Measurements from ENCODE around the gene SPTAN1. TPM values are rescaled to one million over a fixed set of nuclear protein-coding genes. Genes with fewer than 3 reads are reported as not detected.
"Not testable (repeated sequence)": the region's sequence is repeated elsewhere in the genome, so short reads cannot be mapped to it uniquely, and the experiment has no call there.

SPTAN1 gene
- total RNA-seq, 2 experiments from 2014 or later, result 313 to 321 TPM

DNA sequence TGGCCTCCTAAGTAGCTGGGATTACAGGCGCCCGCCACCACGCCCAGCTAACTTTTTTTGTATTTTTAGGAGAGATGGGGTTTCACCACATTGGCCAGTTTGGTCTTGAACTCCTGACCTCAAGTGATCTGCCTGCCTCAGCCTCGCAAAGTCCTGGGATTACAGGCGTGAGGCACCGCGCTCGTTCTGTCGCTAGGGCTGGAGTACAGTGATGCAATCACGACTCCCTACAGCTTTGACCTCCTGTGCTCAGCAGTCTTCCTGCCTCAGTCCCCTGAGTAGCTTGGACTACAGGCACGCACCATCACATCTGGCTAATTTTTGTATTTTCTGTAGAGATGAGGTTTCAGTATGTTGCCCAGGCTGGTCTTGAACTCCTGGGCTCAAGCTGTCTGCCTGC lies 34.5 kb downstream of the SPTAN1 start:
- DNase-seq, H3K4me3 Mint-ChIP-seq, H3K9me3 Mint-ChIP-seq, H3K27me3 Mint-ChIP-seq: not testable (repeated sequence)
- CTCF ChIA-PET, result interaction anchor here (1.0 to 1.4 kb wide), 3 partner anchors 115 to 231 kb away, joined by 3 to 4 read pairs (median 3); partner anchors contain the start of genes ENDOG and PKN3
- H3K36me3 Mint-ChIP-seq (ENCODE audit: low read depth), result peaks cover 80% of the 10 kb centered on the region
- POLR2A ChIA-PET, result interaction anchor here (1.0 to 1.8 kb wide), 2 partner anchors 11 to 34 kb away, joined by 6 read pairs; partner anchors contain the start of gene SPTAN1
- H3K4me1 Mint-ChIP-seq, result peaks cover 18% of the 10 kb centered on the region
- peak overlapping the region; percentile 70 for H3K27ac Mint-ChIP-seq

GRCh38 chr9:128587453-128587852 lies 35.1 kb downstream of the SPTAN1 start:
- ChIA-PET CTCF (interaction anchor here (1.0 to 1.4 kb wide), 3 partner anchors 115 to 231 kb away, joined by 3 to 4 read pairs (median 3); partner anchors contain the start of genes ENDOG and PKN3), POLR2A (interaction anchor here (1.0 to 1.8 kb wide), 4 partner anchors 11 to 86 kb away, joined by 4 to 6 read pairs (median 6); partner anchors contain the start of gene SPTAN1)
- peaks cover 18% of the 10 kb centered on the region for H3K4me1 Mint-ChIP-seq
- H3K4me3 Mint-ChIP-seq, result no peak overlapping the region
- peak overlapping the region; percentile 70 for H3K27ac Mint-ChIP-seq
- no peaks in the 10 kb centered on the region for H3K9me3 Mint-ChIP-seq
- DNase-seq, result peak; percentile 65
- peaks cover 79% of the 10 kb centered on the region for H3K36me3 Mint-ChIP-seq (ENCODE audit: low read depth)
- H3K27me3 Mint-ChIP-seq, result no peaks in the 10 kb centered on the region

GRCh38 chr9:128588581-128589233 lies 36.3 kb downstream of the SPTAN1 start:
- Mint-ChIP-seq H3K36me3 (ENCODE audit: low read depth) (peaks cover 79% of the 10 kb centered on the region), H3K4me3 (no peak overlapping the region), H3K27ac (no peak overlapping the region), H3K27me3 (no peaks in the 10 kb centered on the region), H3K4me1 (peaks cover 18% of the 10 kb centered on the region), H3K9me3 (no peaks in the 10 kb centered on the region)
- ChIA-PET CTCF (interaction anchor here (0.7 kb wide), 1 partner anchor 35 kb away, joined by 3 read pairs; no protein-coding TSS in a partner anchor), POLR2A (interaction anchor here (1.2 to 1.3 kb wide), 2 partner anchors 9 to 38 kb away, joined by 4 read pairs; no protein-coding TSS in a partner anchor)
- DNase-seq, result no peak

DNA sequence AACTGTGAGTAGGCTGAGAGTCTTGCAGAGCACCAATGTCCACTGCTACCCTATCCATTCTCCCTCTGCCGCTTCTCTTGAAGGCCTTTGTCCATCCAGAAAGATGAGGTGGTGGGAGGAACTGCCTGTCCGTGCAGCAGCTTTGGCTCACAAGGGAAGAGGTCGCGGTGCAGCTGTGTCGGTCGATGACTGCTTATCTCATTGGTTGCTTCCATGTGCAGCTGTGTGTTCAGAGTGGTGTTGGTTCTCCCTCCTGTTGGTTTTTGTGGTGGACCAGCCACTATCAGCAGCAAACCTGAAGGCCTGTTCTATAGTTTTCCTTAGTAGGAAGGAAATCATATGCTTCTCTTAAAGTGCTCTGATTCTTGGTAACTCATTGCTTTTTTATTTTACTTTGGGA lies 40.7 kb downstream of the SPTAN1 start:
- peaks cover 62% of the 10 kb centered on the region for H3K36me3 Mint-ChIP-seq (ENCODE audit: low read depth)
- H3K27ac Mint-ChIP-seq, result no peak overlapping the region
- no peak for DNase-seq
- peaks cover 3% of the 10 kb centered on the region for H3K4me1 Mint-ChIP-seq
- H3K9me3 Mint-ChIP-seq, result no peaks in the 10 kb centered on the region
- ChIA-PET POLR2A (no interaction called here), CTCF (no interaction called here)
- H3K27me3 Mint-ChIP-seq, result no peaks in the 10 kb centered on the region
- H3K4me3 Mint-ChIP-seq, result no peak overlapping the region

- peaks cover 62% of the 10 kb centered on the region for H3K36me3 Mint-ChIP-seq (ENCODE audit: low read depth)
- H3K9me3 Mint-ChIP-seq, result no peaks in the 10 kb centered on the region
- ChIA-PET POLR2A (interaction anchor here (0.9 kb wide), 1 partner anchor 9 kb away, joined by 3 read pairs; no protein-coding TSS in a partner anchor), CTCF (no interaction called here)
- H3K27me3 Mint-ChIP-seq, result no peaks in the 10 kb centered on the region
- no peak overlapping the region for H3K4me3 Mint-ChIP-seq
- no peaks in the 10 kb centered on the region for H3K4me1 Mint-ChIP-seq
- DNase-seq, result no peak
- no peak overlapping the region for H3K27ac Mint-ChIP-seq
Measured at GRCh38 chr9:128593856-128594255, 41.5 kb downstream of the SPTAN1 start.

DNA sequence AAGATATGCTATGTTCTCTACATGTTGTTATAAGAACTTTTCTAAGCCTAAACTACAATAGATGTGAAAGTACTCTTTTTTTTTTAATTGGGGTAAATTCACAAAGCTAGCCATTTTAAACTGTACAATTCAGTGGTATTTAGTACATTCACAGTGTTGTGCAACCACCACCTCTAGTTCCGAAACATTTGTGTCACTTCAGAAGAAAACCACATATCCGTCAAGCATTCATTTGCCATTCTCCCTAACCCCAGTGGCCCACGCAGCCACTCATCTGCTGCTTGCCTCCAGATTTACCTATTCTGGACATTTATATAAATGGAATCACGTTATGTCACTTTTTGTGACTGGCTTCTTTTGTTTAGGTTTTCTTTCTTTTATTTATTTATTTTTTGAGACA lies 43.1 kb downstream of the SPTAN1 start:
- Mint-ChIP-seq H3K4me3 (no peak overlapping the region), H3K27me3 (no peaks in the 10 kb centered on the region), H3K36me3 (ENCODE audit: low read depth) (peaks cover 66% of the 10 kb centered on the region), H3K4me1 (peaks cover 9% of the 10 kb centered on the region), H3K27ac (no peak overlapping the region), H3K9me3 (no peaks in the 10 kb centered on the region)
- no peak for DNase-seq
- ChIA-PET CTCF (interaction anchor here (1.1 to 1.3 kb wide), 2 partner anchors 44 to 157 kb away, joined by 3 to 4 read pairs; no protein-coding TSS in a partner anchor), POLR2A (interaction anchor here (0.7 kb wide), 1 partner anchor 225 kb away, joined by 5 read pairs; the partner anchor contains the start of gene URM1)

GRCh38 chr9:128600099-128600498 lies 47.7 kb downstream of the SPTAN1 start:
- POLR2A ChIA-PET, result interaction anchor here (0.6 kb wide), 1 partner anchor 47 kb away, joined by 3 read pairs; no protein-coding TSS in a partner anchor
- H3K4me3 Mint-ChIP-seq, result no peak overlapping the region
- H3K9me3 Mint-ChIP-seq, result no peaks in the 10 kb centered on the region
- H3K36me3 Mint-ChIP-seq (ENCODE audit: low read depth), result peaks cover 64% of the 10 kb centered on the region
- no peak for DNase-seq
- peak overlapping the region; percentile 26 for H3K27ac Mint-ChIP-seq
- H3K27me3 Mint-ChIP-seq, result no peaks in the 10 kb centered on the region
- CTCF ChIA-PET, result interaction anchor here (0.6 to 1.0 kb wide), 2 partner anchors 39 to 156 kb away, joined by 3 to 5 read pairs; no protein-coding TSS in a partner anchor
- peaks cover 9% of the 10 kb centered on the region for H3K4me1 Mint-ChIP-seq

- H3K36me3 Mint-ChIP-seq (ENCODE audit: low read depth), result peaks cover 65% of the 10 kb centered on the region
- no peaks in the 10 kb centered on the region for H3K27me3 Mint-ChIP-seq
- no peak for DNase-seq
- no peak overlapping the region for H3K27ac Mint-ChIP-seq
- ChIA-PET POLR2A (interaction anchor here (0.5 to 1.4 kb wide), 4 partner anchors 10 to 284 kb away, joined by 3 to 4 read pairs (median 3); partner anchors contain the start of gene ZDHHC12), CTCF (no interaction called here)
- no peaks in the 10 kb centered on the region for H3K9me3 Mint-ChIP-seq
- H3K4me1 Mint-ChIP-seq, result peaks cover 9% of the 10 kb centered on the region
- no peak overlapping the region for H3K4me3 Mint-ChIP-seq
Measured at GRCh38 chr9:128603697-128604096, 51.3 kb downstream of the SPTAN1 start.

DNA sequence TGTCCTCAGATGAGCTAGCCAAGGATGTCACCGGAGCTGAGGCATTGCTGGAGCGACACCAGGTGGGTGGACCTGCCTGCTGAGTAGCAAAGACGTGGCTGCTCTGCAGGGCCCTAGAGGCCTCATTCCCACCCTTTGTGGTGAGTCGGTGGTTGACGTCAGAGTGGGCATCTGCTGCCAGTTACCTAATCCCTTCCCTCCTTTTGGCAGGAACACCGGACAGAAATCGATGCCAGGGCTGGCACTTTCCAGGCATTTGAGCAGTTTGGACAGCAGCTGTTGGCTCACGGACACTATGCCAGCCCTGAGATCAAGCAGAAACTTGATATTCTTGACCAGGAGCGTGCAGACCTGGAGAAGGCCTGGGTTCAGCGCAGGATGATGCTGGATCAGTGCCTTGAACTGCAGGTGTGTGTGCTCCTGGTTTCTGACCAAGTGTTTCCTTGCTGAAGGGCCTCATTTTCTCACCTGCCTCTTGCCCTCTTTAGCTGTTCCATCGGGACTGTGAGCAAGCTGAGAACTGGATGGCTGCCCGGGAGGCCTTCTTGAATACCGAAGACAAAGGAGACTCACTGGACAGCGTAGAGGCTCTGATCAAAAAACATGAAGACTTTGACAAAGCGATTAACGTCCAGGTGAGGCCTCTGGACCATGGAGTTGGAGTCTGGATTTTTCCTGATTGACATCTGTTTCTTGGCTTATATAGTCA lies 55.4 kb downstream of the SPTAN1 start:
- Mint-ChIP-seq H3K4me3 (no peak overlapping the region), H3K4me1 (no peaks in the 10 kb centered on the region), H3K27me3 (no peaks in the 10 kb centered on the region), H3K36me3 (ENCODE audit: low read depth) (peaks cover 69% of the 10 kb centered on the region), H3K27ac (no peak overlapping the region), H3K9me3 (no peaks in the 10 kb centered on the region)
- ChIA-PET CTCF (no interaction called here), POLR2A (no interaction called here)
- DNase-seq, result no peak

GRCh38 chr9:128610897-128611296 lies 58.5 kb downstream of the SPTAN1 start:
- no peaks in the 10 kb centered on the region for H3K9me3 Mint-ChIP-seq
- CTCF ChIA-PET, result no interaction called here

DNA sequence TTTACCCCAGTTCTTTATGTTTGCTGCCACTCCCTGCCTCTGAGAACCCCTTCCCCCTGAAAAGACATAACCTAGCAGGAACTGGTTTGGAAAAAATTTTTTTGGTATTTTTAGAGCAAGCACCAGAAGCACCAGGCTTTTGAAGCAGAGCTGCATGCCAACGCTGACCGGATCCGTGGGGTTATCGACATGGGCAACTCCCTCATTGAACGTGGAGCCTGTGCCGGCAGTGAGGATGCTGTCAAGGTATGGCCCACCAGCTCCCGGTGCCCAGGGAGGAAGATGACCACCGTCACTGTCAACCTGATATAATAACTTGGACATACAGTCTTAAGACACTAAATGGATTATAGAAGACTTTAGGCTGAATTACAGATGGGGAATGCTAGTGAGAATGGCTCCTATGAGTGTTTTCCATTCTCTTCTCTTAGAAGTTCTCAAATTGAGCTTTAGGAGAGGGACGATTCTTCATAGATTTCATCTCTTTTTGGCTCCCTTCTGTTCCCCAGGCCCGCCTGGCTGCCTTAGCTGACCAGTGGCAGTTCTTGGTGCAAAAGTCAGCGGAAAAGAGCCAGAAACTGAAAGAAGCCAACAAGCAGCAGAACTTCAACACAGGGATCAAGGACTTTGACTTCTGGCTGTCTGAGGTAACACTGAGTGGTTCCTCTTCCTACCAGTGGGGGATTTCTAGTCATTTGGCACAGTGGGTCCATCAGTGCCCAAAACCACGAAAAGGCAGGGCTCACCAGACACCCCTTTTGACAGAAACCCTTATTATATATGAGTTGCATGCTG lies 59.4 kb downstream of the SPTAN1 start:
- no peaks in the 10 kb centered on the region for H3K27me3 Mint-ChIP-seq
- ChIA-PET CTCF (no interaction called here), POLR2A (interaction anchor here (0.9 to 1.2 kb wide), 2 partner anchors 8 to 46 kb away, joined by 3 read pairs; no protein-coding TSS in a partner anchor)
- peaks cover 73% of the 10 kb centered on the region for H3K36me3 Mint-ChIP-seq (ENCODE audit: low read depth)
- H3K4me3 Mint-ChIP-seq, result no peak overlapping the region
- no peaks in the 10 kb centered on the region for H3K9me3 Mint-ChIP-seq
- H3K4me1 Mint-ChIP-seq, result no peaks in the 10 kb centered on the region
- DNase-seq, result no peak
- H3K27ac Mint-ChIP-seq, result no peak overlapping the region

More at GRCh38 chr9:128610897-128611296, 58.5 kb downstream of the SPTAN1 start:
- no peaks in the 10 kb centered on the region for H3K4me1 Mint-ChIP-seq
- no peaks in the 10 kb centered on the region for H3K27me3 Mint-ChIP-seq
- no peak overlapping the region for H3K4me3 Mint-ChIP-seq
- POLR2A ChIA-PET, result interaction anchor here (0.9 kb wide), 1 partner anchor 9 kb away, joined by 3 read pairs; no protein-coding TSS in a partner anchor
- no peak for DNase-seq
- H3K27ac Mint-ChIP-seq, result no peak overlapping the region
- H3K36me3 Mint-ChIP-seq (ENCODE audit: low read depth), result peaks cover 72% of the 10 kb centered on the region

DNA sequence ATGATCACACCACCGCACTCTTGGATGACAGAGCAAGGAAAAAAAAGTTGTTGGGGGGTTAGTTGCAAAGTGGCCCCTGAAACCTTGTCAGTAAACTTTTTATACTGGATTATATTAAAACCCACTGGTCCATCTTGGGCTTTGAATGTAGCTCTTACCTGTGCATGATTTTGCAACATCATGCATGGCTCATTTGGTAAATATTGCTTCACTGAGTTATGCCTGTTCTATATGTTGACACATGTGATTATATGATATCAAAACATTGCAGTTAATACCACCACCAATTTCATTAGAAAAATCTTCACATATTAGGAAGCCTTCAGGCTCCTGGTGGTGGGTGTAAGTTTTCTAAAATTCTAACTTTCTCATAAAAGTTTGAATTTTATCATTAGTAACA lies 62.3 kb downstream of the SPTAN1 start:
- CTCF ChIA-PET, result interaction anchor here (0.6 kb wide), 1 partner anchor 33 kb away, joined by 3 read pairs; no protein-coding TSS in a partner anchor
- no peaks in the 10 kb centered on the region for H3K27me3 Mint-ChIP-seq

More for the DNA sequence above, 62.3 kb downstream of the SPTAN1 start:
- H3K36me3 Mint-ChIP-seq (ENCODE audit: low read depth), result peaks cover 75% of the 10 kb centered on the region
- DNase-seq, result no peak
- POLR2A ChIA-PET, result no interaction called here
- H3K9me3 Mint-ChIP-seq, result no peaks in the 10 kb centered on the region
- no peak overlapping the region for H3K27ac Mint-ChIP-seq
- no peak overlapping the region for H3K4me3 Mint-ChIP-seq
- H3K4me1 Mint-ChIP-seq, result no peaks in the 10 kb centered on the region

Measured in activated CD4-positive, alpha-beta memory T cell treated with anti-CD3 and anti-CD28 coated beads, Interleukin-2, amount 10 ng/mL, durations not matched to agents 7 days and 5 days (primary cell).